Large intestine (tissue), 3 donors: ENCODE measurements around the gene PDCL2. TPM values are rescaled to one million over a fixed set of nuclear protein-coding genes. Genes with fewer than 3 reads are reported as not detected.

Source experiments
- DNase-seq, 2 donors: peaks; one replicate each; pipeline versions ENCODE4 v3.0.0 to v3.0.0-alpha.2; 2013
- H3K27ac ChIP-seq: one replicate; pipeline ENCODE4 v1.5.1; 2013; ENCODE audit warnings: low read length
- H3K27me3 ChIP-seq: 2 replicates; pipeline ENCODE4 v1.6.1; 2013; ENCODE audit warnings: low read length; ENCODE audit not compliant: control insufficient read depth, insufficient read depth
- H3K36me3 ChIP-seq: 2 replicates; pipeline ENCODE4 v1.6.1; 2013; ENCODE audit warnings: low read length; ENCODE audit not compliant: control insufficient read depth, insufficient read depth
- H3K4me1 ChIP-seq: one replicate; pipeline ENCODE4 v1.6.1; 2013; ENCODE audit warnings: low read length; ENCODE audit not compliant: control insufficient read depth, insufficient read depth
- H3K4me3 ChIP-seq: one replicate; pipeline ENCODE4 v1.5.1; 2013; ENCODE audit warnings: low read length
- H3K9me3 ChIP-seq: one replicate; pipeline ENCODE4 v1.6.1; 2013; ENCODE audit warnings: mild to moderate bottlenecking, low read depth, low read length, moderate library complexity; ENCODE audit not compliant: control insufficient read depth
- WGBS: methylation state at CpG from one replicate; pipeline ENCODE4 v1.1.5; 2013; ENCODE audit warnings: low lambda C conversion rate; ENCODE audit not compliant: insufficient coverage; 5-methylcytosine and 5-hydroxymethylcytosine counted together
- polyA plus RNA-seq: library from polyadenylated mRNA; unstranded; fragments of 120-200 nt; gene quantifications from one replicate; pipeline ENCODE4 v1.2.1, GENCODE V29; 2013

The PDCL2 gene
- polyA plus RNA-seq, 1 donor = not detected

GRCh38 chr4:55617587-55618197, 25.6 kb upstream of the PDCL2 start:
- Histone ChIP-seq H3K27ac (no peak overlapping the region), H3K4me3 (no peak overlapping the region), H3K4me1 (no peaks in the 10 kb centered on the region), H3K9me3 (no peaks in the 10 kb centered on the region), H3K36me3 (no peaks in the 10 kb centered on the region), H3K27me3 (no peaks in the 10 kb centered on the region)
- no peak for DNase-seq
- WGBS = no CpG with 5 or more reads among the region's 1 CpG

DNA sequence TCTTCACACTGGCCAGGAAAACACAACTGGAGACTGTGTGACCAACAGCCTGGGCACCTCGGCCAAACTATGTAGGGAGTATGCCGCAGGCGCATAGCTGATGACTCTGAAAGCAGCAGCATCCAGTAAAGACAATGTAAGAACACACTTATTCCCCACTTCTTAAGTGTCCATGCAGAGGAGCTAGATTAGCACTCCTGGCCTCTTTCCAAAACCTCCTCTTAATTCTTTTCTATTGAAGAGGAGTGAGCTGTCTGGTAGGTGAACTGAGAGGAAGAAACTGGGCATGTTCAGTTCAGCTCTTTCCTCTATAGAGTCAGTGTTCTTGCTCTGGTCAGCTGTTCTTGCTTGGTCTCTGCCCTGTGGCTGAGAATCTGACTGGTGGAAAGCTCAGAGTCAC, 23.0 kb upstream of the PDCL2 start:
- no peak overlapping the region for H3K4me3 ChIP-seq
- no peaks in the 10 kb centered on the region for H3K4me1 ChIP-seq
- H3K27ac ChIP-seq = no peak overlapping the region
- H3K27me3 ChIP-seq = no peaks in the 10 kb centered on the region
- no peak for DNase-seq
- no peaks in the 10 kb centered on the region for H3K36me3 ChIP-seq
- no peaks in the 10 kb centered on the region for H3K9me3 ChIP-seq
- no CpG with 5 or more reads among the region's 3 CpGs for WGBS

- Histone ChIP-seq H3K4me1 (no peaks in the 10 kb centered on the region), H3K4me3 (no peak overlapping the region), H3K27ac (no peak overlapping the region), H3K9me3 (no peaks in the 10 kb centered on the region), H3K27me3 (no peaks in the 10 kb centered on the region), H3K36me3 (no peaks in the 10 kb centered on the region)
- WGBS = no CpG with 5 or more reads among the region's 3 CpGs
- DNase-seq = no peak
Measured at GRCh38 chr4:55613621-55614020, 21.6 kb upstream of the PDCL2 start.

DNA sequence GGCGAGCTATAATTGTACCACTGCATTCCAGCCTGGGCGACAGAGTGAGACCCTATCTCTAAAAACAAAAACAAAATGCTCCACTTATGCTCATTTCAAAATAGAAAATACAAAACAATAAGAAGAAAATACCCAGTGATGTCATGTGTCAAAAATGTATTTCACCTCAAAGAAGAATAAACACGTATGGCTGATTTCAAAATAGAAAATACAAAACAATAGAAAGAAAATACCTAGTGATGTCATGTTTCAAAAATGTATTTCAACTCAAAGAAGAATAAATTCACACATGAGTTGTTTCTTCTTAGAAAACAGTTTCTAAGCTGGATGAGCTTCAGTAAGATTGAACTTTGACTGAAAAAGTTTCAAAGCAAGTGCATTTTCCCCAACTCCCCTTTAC, 20.3 kb upstream of the PDCL2 start:
- 100% methylated on average over 1 of the region's 3 CpGs for WGBS
- no peaks in the 10 kb centered on the region for H3K36me3 ChIP-seq
- H3K27me3 ChIP-seq = no peaks in the 10 kb centered on the region
- H3K4me3 ChIP-seq = no peak overlapping the region
- DNase-seq = no peak
- no peaks in the 10 kb centered on the region for H3K4me1 ChIP-seq
- H3K27ac ChIP-seq = no peak overlapping the region
- no peaks in the 10 kb centered on the region for H3K9me3 ChIP-seq

GRCh38 chr4:55611358-55612059, 19.5 kb upstream of the PDCL2 start:
- WGBS = 84% methylated on average over 2 of the region's 3 CpGs
- Histone ChIP-seq H3K36me3 (no peaks in the 10 kb centered on the region), H3K4me3 (no peak overlapping the region), H3K9me3 (no peaks in the 10 kb centered on the region), H3K4me1 (no peaks in the 10 kb centered on the region), H3K27ac (no peak overlapping the region), H3K27me3 (no peaks in the 10 kb centered on the region)
- no peak for DNase-seq

DNA sequence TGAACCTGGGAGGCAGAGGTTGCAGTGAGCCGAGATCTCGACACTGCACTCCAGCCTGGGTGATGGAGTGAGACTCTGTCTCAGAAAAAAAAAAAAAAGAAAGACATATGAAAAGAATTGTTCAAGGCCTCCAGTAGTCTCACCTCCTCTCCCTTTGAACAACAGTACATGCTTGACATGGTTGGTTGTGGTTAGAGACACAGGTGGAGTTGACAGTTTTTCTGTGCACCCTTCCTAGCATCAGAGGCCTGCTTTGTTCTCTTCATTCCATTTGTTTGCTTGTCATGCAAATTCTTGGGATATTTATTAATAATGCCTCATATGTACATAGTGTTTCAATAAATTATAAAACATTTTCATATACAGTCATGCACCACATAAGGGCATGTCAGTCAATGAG, 18.3 kb upstream of the PDCL2 start:
- WGBS = no CpG with 5 or more reads among the region's 2 CpGs
- H3K27ac ChIP-seq = no peak overlapping the region
- no peaks in the 10 kb centered on the region for H3K27me3 ChIP-seq
- H3K9me3 ChIP-seq = no peaks in the 10 kb centered on the region
- H3K36me3 ChIP-seq = no peaks in the 10 kb centered on the region
- H3K4me3 ChIP-seq = no peak overlapping the region
- no peaks in the 10 kb centered on the region for H3K4me1 ChIP-seq
- DNase-seq = no peak

GRCh38 chr4:55609393-55609866, 17.4 kb upstream of the PDCL2 start:
- no peaks in the 10 kb centered on the region for H3K27me3 ChIP-seq
- H3K4me3 ChIP-seq = no peak overlapping the region
- no peaks in the 10 kb centered on the region for H3K4me1 ChIP-seq
- H3K9me3 ChIP-seq = no peaks in the 10 kb centered on the region
- WGBS = 100% methylated on average over 1 of the region's 6 CpGs
- no peaks in the 10 kb centered on the region for H3K36me3 ChIP-seq
- DNase-seq = no peak
- no peak overlapping the region for H3K27ac ChIP-seq

GRCh38 chr4:55608591-55608990, 16.5 kb upstream of the PDCL2 start:
- Histone ChIP-seq H3K27ac (no peak overlapping the region), H3K27me3 (no peaks in the 10 kb centered on the region), H3K4me1 (no peaks in the 10 kb centered on the region), H3K9me3 (no peaks in the 10 kb centered on the region), H3K36me3 (no peaks in the 10 kb centered on the region), H3K4me3 (no peak overlapping the region)
- WGBS = no CpG with 5 or more reads among the region's 1 CpG
- DNase-seq = no peak

GRCh38 chr4:55604996-55605395, 13.0 kb upstream of the PDCL2 start:
- Histone ChIP-seq H3K27me3 (no peaks in the 10 kb centered on the region), H3K4me1 (no peaks in the 10 kb centered on the region), H3K4me3 (no peak overlapping the region), H3K36me3 (no peaks in the 10 kb centered on the region), H3K27ac (no peak overlapping the region), H3K9me3 (no peaks in the 10 kb centered on the region)
- DNase-seq = no peak
- WGBS = no CpG with 5 or more reads among the region's 7 CpGs

GRCh38 chr4:55600640-55601039, 8.6 kb upstream of the PDCL2 start:
- Histone ChIP-seq H3K27me3 (no peaks in the 10 kb centered on the region), H3K27ac (no peak overlapping the region), H3K36me3 (no peaks in the 10 kb centered on the region), H3K4me3 (no peak overlapping the region), H3K4me1 (no peaks in the 10 kb centered on the region), H3K9me3 (no peaks in the 10 kb centered on the region)
- no peak for DNase-seq

- no peak for DNase-seq
- WGBS = 94% methylated on average over 2 of the region's 2 CpGs
- Histone ChIP-seq H3K27me3 (no peaks in the 10 kb centered on the region), H3K27ac (no peak overlapping the region), H3K4me1 (no peaks in the 10 kb centered on the region), H3K36me3 (no peaks in the 10 kb centered on the region), H3K9me3 (no peaks in the 10 kb centered on the region), H3K4me3 (no peak overlapping the region)
Measured at GRCh38 chr4:55598641-55599040, 6.6 kb upstream of the PDCL2 start.
